Endothelial cell of umbilical vein (primary cell): ENCODE measurements around the gene TXN. TPM values are rescaled to one million over a fixed set of nuclear protein-coding genes. Genes with fewer than 3 reads are reported as not detected.

ENCODE experiments used
- BruUV-seq: library from RNA; stranded (reverse); fragments of 400-500 nt; replicated peaks from 2 replicates; lab custom pipeline; 2021; lab: Mats Ljungman, UMichigan
- CTCF ChIA-PET: fragments of 300-600, 350-600 bp; sonication (Branson Sonifier 250); formaldehyde crosslinking; loops from one replicate; lab custom pipeline; 2021; ENCODE audit warnings: antibody characterized with exemption, inconsistent platforms; lab: Charles Lee
- POLR2A ChIA-PET: fragments of 300-600, 350-600 bp; sonication (Branson Sonifier 250); formaldehyde crosslinking; loops from one replicate; lab custom pipeline; 2021; ENCODE audit warnings: antibody characterized with exemption, inconsistent platforms; lab: Charles Lee
- DNase-seq: peaks from one replicate; pipeline ENCODE4 v3.0.0-alpha.2; 2011; ENCODE audit warnings: low read depth, low spot score
- FAIRE-seq: peaks from 2 replicates; lab custom pipeline; 2011; peaks lifted over from hg19 to GRCh38; lab: Jason Lieb, UNC
- H2AFZ ChIP-seq: 2 replicates; pipeline ENCODE4 v1.6.0; 2012; ENCODE audit warnings: low read depth, low read length, control low read depth, inconsistent platforms
- H3K27ac ChIP-seq: 2 replicates; pipeline ENCODE4 v1.5.1; 2011; ENCODE audit warnings: low read depth, mild to moderate bottlenecking, control low read depth, low read length, moderate library complexity; ENCODE audit not compliant: insufficient read depth
- H3K27me3 ChIP-seq, 2 experiments: 2 replicates each; pipeline versions ENCODE4 v1.6.0 to v1.6.1; 2011; ENCODE audit warnings: low read length in 2 of 2, mixed read lengths in 1 of 2; ENCODE audit not compliant: control insufficient read depth in 2 of 2, insufficient read depth in 2 of 2
- H3K36me3 ChIP-seq, 2 experiments: 2 replicates in 1 of 2; 3 replicates in 1 of 2; pipeline ENCODE4 v1.5.1; 2011; ENCODE audit warnings: low read length in 2 of 2, mild to moderate bottlenecking in 1 of 2, moderate library complexity in 1 of 2; ENCODE audit not compliant: control insufficient read depth in 2 of 2, insufficient read depth in 2 of 2; ENCODE audit errors: extremely low read depth in 1 of 2
- H3K4me1 ChIP-seq: 3 replicates; pipeline ENCODE4 v1.5.1; 2011; ENCODE audit warnings: mild to moderate bottlenecking, low read length; ENCODE audit not compliant: control insufficient read depth, insufficient read depth; ENCODE audit errors: extremely low read depth
- H3K4me2 ChIP-seq: 2 replicates; pipeline ENCODE4 v1.6.1; 2011; ENCODE audit warnings: low read length, control low read depth, mixed read lengths; ENCODE audit not compliant: insufficient read depth
- H3K4me3 ChIP-seq, 3 experiments: fragments of 200-600 bp in 1 of 3; sonication (generic), shearing (Covaris generic) in 1 of 3; replicated peaks in 1 of 3; 2 replicates each; pipeline ENCODE4 v1.5.1; 2011 to 2016; ENCODE audit warnings: control low read depth in 3 of 3, low read length in 3 of 3, mild to moderate bottlenecking in 2 of 3, inconsistent platforms in 1 of 3, low read depth in 1 of 3, moderate library complexity in 1 of 3; ENCODE audit not compliant: insufficient read depth in 1 of 3
- H3K79me2 ChIP-seq: 2 replicates; pipeline ENCODE4 v1.6.0; 2012; ENCODE audit warnings: low read length, inconsistent platforms; ENCODE audit not compliant: control insufficient read depth, insufficient read depth
- H3K9ac ChIP-seq: replicated peaks from 2 replicates; pipeline ENCODE3; 2011; ENCODE audit warnings: low read length, control low read depth; ENCODE audit not compliant: insufficient read depth; ENCODE audit errors: extremely low read depth
- H3K9me1 ChIP-seq: replicated peaks from 3 replicates; pipeline ENCODE4 v1.6.0; 2011; ENCODE audit warnings: mild to moderate bottlenecking, low read length; ENCODE audit not compliant: control insufficient read depth, insufficient read depth; ENCODE audit errors: extremely low read depth
- H3K9me3 ChIP-seq: replicated peaks from 2 replicates; pipeline ENCODE4 v1.5.1; 2012; ENCODE audit warnings: low read length, inconsistent platforms; ENCODE audit not compliant: control insufficient read depth, insufficient read depth
- H4K20me1 ChIP-seq: replicated peaks from 2 replicates; pipeline ENCODE3; 2011; ENCODE audit warnings: mild to moderate bottlenecking, low read length; ENCODE audit not compliant: control insufficient read depth, insufficient read depth; ENCODE audit errors: extremely low read depth
- CTCF ChIP-seq, 2 donors: IDR thresholded peaks; 1 replicate in 1 of 2; 2 replicates in 1 of 2; pipeline ENCODE4 v1.5.1; 2011; ENCODE audit warnings: low read length in 2 of 2, mild to moderate bottlenecking in 2 of 2, moderate library complexity in 2 of 2, control low read depth in 1 of 2, inconsistent platforms in 1 of 2, low read depth in 1 of 2; ENCODE audit not compliant: insufficient read depth in 1 of 2; ENCODE audit errors: extremely low read depth in 1 of 2
- EZH2 ChIP-seq: IDR thresholded peaks from 2 replicates; pipeline ENCODE4 v1.6.1; 2012; ENCODE audit warnings: borderline replicate concordance, low read depth, mild to moderate bottlenecking, moderate library complexity, low read length, inconsistent platforms; ENCODE audit not compliant: severe bottlenecking
- FOS ChIP-seq: IDR thresholded peaks from 2 replicates; pipeline ENCODE4 v1.6.1; 2011; ENCODE audit warnings: mild to moderate bottlenecking, low read length, moderate library complexity, borderline replicate concordance; ENCODE audit not compliant: insufficient read depth
- GATA2 ChIP-seq: IDR thresholded peaks from 2 replicates; pipeline ENCODE4 v1.7.0; 2011; ENCODE audit warnings: low read depth, mild to moderate bottlenecking, moderate library complexity, mixed read lengths, low read length; ENCODE audit not compliant: insufficient read length, insufficient read depth
- JUN ChIP-seq: IDR thresholded peaks from 2 replicates; pipeline ENCODE4 v1.6.1; 2011; ENCODE audit warnings: borderline replicate concordance, low read depth; ENCODE audit not compliant: insufficient read length, insufficient read depth
- MAX ChIP-seq: IDR thresholded peaks from 2 replicates; pipeline ENCODE4 v1.6.1; 2011; ENCODE audit not compliant: insufficient read depth, insufficient read length
- MYC ChIP-seq: IDR thresholded peaks from one replicate; pipeline ENCODE4 v1.6.1; 2011; ENCODE audit warnings: mild to moderate bottlenecking, low read depth, low read length
- POLR2A ChIP-seq: IDR thresholded peaks from 2 replicates; pipeline ENCODE4 v1.6.1; 2012; ENCODE audit warnings: low read depth, mild to moderate bottlenecking, control low read depth, low read length
- POLR2AphosphoS5 ChIP-seq: IDR thresholded peaks from 2 replicates; pipeline ENCODE4 v1.6.1; 2012; ENCODE audit warnings: low read depth, mild to moderate bottlenecking, control low read depth, low read length, moderate library complexity; ENCODE audit not compliant: insufficient read depth
- dilution Hi-C: fragments of 300-500 bp; cut with MboI; formaldehyde crosslinking; loops from one replicate; pipeline ENCODE4 v1.15.0; 2019; ENCODE audit warnings: low sequenced_read_pairs; ENCODE audit not compliant: extremely low pct_ligation_motif_present
- intact Hi-C: fragments of 100-400 bp; cut with micrococcal nuclease; formaldehyde crosslinking; loops from one replicate; pipeline ENCODE4 v1.10.0; 2022
- polyA plus RNA-seq, 4 experiments: library from polyadenylated mRNA; depleted of rRNA in 3 of 4; stranded (reverse) in 3 of 4; unstranded in 1 of 4; fragments of >200 nt; gene quantifications; 2 replicates each; pipeline versions ENCODE4 v1.2.1 to v1.2.3, GENCODE V29; 2011 to 2012; ENCODE audit warnings: missing spikeins in 1 of 4
- total RNA-seq: library from RNA; stranded (reverse); gene quantifications from 2 replicates; pipeline ENCODE4 v1.2.3, GENCODE V29; 2021

TXN gene
- total and polyA plus RNA-seq, 2 donors (not counting 3 experiments of a cell fraction or from before 2014, with no cell fraction given) = 280 to 373 TPM

DNA sequence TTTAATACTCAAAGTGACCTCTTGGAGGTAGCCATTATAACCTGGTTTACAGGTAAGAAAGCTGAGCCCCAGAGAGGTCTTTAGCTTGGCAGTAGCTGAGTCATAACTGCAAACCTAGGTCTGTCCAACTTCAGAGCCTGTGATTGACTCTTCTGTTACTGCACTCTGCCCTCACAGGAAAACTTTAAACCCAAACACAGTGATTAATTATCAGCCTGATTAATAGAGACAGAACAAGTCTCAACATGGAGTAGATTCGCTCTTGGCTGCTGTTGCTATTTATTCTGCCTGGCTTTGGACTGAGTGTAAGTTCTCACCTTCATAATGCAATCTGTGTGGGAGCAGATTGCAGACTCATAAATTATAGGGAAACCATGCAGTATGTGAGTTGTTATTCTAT is 27.4 kb upstream of the TXN start:
- Histone ChIP-seq H3K4me1 (no peaks in the 10 kb centered on the region), H3K79me2 (no peaks in the 10 kb centered on the region), H3K27ac (no peak overlapping the region), H4K20me1 (no peaks in the 10 kb centered on the region), H3K4me2 (no peak overlapping the region), H2AFZ (no peak overlapping the region), H3K4me3 (no peak overlapping the region), H3K9ac (no peak overlapping the region), H3K36me3 (no peaks in the 10 kb centered on the region), H3K9me3 (no peaks in the 10 kb centered on the region), H3K9me1 (no peaks in the 10 kb centered on the region), H3K27me3 (peaks cover 7% of the 10 kb centered on the region in 2 experiments)
- CTCF ChIA-PET = no interaction called here
- TF ChIP-seq JUN = no peak
- TF ChIP-seq POLR2A = no peak
- no peak for TF ChIP-seq MAX
- TF ChIP-seq MYC = no peak
- no peak for TF ChIP-seq POLR2AphosphoS5
- TF ChIP-seq FOS = no peak
- no peak for TF ChIP-seq GATA2
- TF ChIP-seq CTCF (IDR thresholded peaks at IDR 0.05; ENCODE audit: extremely low read depth in 1 of 2, insufficient read depth in 1 of 2, low read depth in 1 of 2, low read length in 2 of 2) = no peak
- TF ChIP-seq EZH2 = no peak
- dilution Hi-C loops = no loop called here
- BruUV-seq = no TSS peak
- DNase-seq (no peak), FAIRE-seq (no peak)
- intact Hi-C loops = no loop called here
- POLR2A ChIA-PET = no interaction called here
